Karpas-422 (cell line): Measurements from ENCODE around the gene NIT2. TPM values are rescaled to one million over a fixed set of nuclear protein-coding genes. Genes with fewer than 3 reads are reported as not detected.
"Not testable (repeated sequence)": the region's sequence is repeated elsewhere in the genome, so short reads cannot be mapped to it uniquely, and the experiment has no call there.

Experiments
- DNase-seq: peaks from one replicate; pipeline ENCODE4 v3.0.0-alpha.2; 2015
- H2AFZ ChIP-seq: fragments of 200-600 bp; sonication (generic); 2 replicates; pipeline ENCODE4 v1.6.1; 2014; ENCODE audit warnings: antibody characterized with exemption, low read length, mixed read lengths
- H3K27ac ChIP-seq: fragments of 200-600 bp; sonication (generic); 2 replicates; pipeline ENCODE4 v1.5.1; 2014; ENCODE audit warnings: mild to moderate bottlenecking, low read length, moderate library complexity
- H3K27me3 ChIP-seq: fragments of 200-600 bp; sonication (generic); 2 replicates; pipeline ENCODE4 v1.6.1; 2014; ENCODE audit warnings: low read length, mixed read lengths
- H3K36me3 ChIP-seq: fragments of 200-600 bp; sonication (generic); 2 replicates; pipeline ENCODE4 v1.6.1; 2014; ENCODE audit warnings: low read length, mixed read lengths; ENCODE audit not compliant: insufficient read depth
- H3K4me1 ChIP-seq: fragments of 200-600 bp; sonication (generic); 2 replicates; pipeline ENCODE4 v1.6.1; 2014; ENCODE audit warnings: mild to moderate bottlenecking, low read length, mixed read lengths
- H3K4me2 ChIP-seq: fragments of 200-600 bp; sonication (generic); 2 replicates; pipeline ENCODE4 v1.6.1; 2014; ENCODE audit warnings: low read length, low read depth, mild to moderate bottlenecking; ENCODE audit not compliant: poor library complexity, severe bottlenecking
- H3K4me3 ChIP-seq: fragments of 200-600 bp; sonication (generic); 2 replicates; pipeline ENCODE4 v1.5.1; 2014; ENCODE audit warnings: mild to moderate bottlenecking, antibody characterized with exemption, low read length, mixed read lengths
- H3K79me2 ChIP-seq: fragments of 200-600 bp; sonication (generic); 2 replicates; pipeline ENCODE4 v1.6.1; 2014; ENCODE audit warnings: mild to moderate bottlenecking, low read length, mixed read lengths
- H3K9ac ChIP-seq: fragments of 200-600 bp; sonication (generic); 2 replicates; pipeline ENCODE4 v1.6.0; 2014; ENCODE audit warnings: low read length
- H3K9me2 ChIP-seq: fragments of 200-600 bp; sonication (generic), shearing (Covaris generic); replicated peaks from 2 replicates; pipeline ENCODE4 v1.6.0; 2014; ENCODE audit warnings: mild to moderate bottlenecking, low read length, moderate library complexity; ENCODE audit not compliant: insufficient read depth
- H3K9me3 ChIP-seq: fragments of 300-700, 200-600 bp; sonication (generic); 2 replicates; pipeline ENCODE4 v1.6.1; 2014; ENCODE audit warnings: low read length, mixed read lengths
- H4K20me1 ChIP-seq: fragments of 200-600 bp; sonication (generic); 2 replicates; pipeline ENCODE4 v1.6.1; 2014; ENCODE audit warnings: mild to moderate bottlenecking, antibody characterized with exemption, low read length, low read depth; ENCODE audit not compliant: insufficient read depth
- total RNA-seq: library from RNA; depleted of rRNA; stranded (reverse); fragments of >200 nt; shearing (Covaris generic); gene quantifications from 2 replicates; pipeline ENCODE4 v1.2.3, GENCODE V29; 2014; ENCODE audit warnings: low replicate concordance

The NIT2 gene
- total RNA-seq, 1 experiment from 2014 or later, result 74.5 TPM

- peaks cover 14% of the 10 kb centered on the region for H3K4me1 ChIP-seq
- H3K4me3 ChIP-seq, result no peak overlapping the region
- H3K36me3 ChIP-seq, result no peaks in the 10 kb centered on the region
- H3K4me2 ChIP-seq, result peak overlapping the region; percentile 5
- H3K79me2 ChIP-seq, result no peaks in the 10 kb centered on the region
- no peaks in the 10 kb centered on the region for H3K9me2 ChIP-seq
- no peak for DNase-seq
- no peak overlapping the region for H3K27ac ChIP-seq
- no peaks in the 10 kb centered on the region for H4K20me1 ChIP-seq
- H3K27me3 ChIP-seq, result no peaks in the 10 kb centered on the region
- H3K9ac ChIP-seq, result no peak overlapping the region
- no peaks in the 10 kb centered on the region for H3K9me3 ChIP-seq
- H2AFZ ChIP-seq, result no peak overlapping the region
These were observed 23.5 kb upstream of the NIT2 start for GRCh38 chr3:100311011-100311410.

- H3K4me2 ChIP-seq, result peak overlapping the region; percentile 40
- H2AFZ ChIP-seq, result no peak overlapping the region
- H3K9me3 ChIP-seq, result no peaks in the 10 kb centered on the region
- no peak overlapping the region for H3K27ac ChIP-seq
- H3K4me1 ChIP-seq, result peaks cover 16% of the 10 kb centered on the region
- H4K20me1 ChIP-seq, result no peaks in the 10 kb centered on the region
- H3K36me3 ChIP-seq, result no peaks in the 10 kb centered on the region
- H3K9ac ChIP-seq, result no peak overlapping the region
- no peaks in the 10 kb centered on the region for H3K9me2 ChIP-seq
- no peaks in the 10 kb centered on the region for H3K27me3 ChIP-seq
- no peaks in the 10 kb centered on the region for H3K79me2 ChIP-seq
- no peak overlapping the region for H3K4me3 ChIP-seq
- DNase-seq, result peak; percentile 88
These were observed 17.9 kb upstream of the NIT2 start for GRCh38 chr3:100316641-100317069.

- H3K9me2 ChIP-seq, result no peaks in the 10 kb centered on the region
- DNase-seq, result peak; percentile 49
- H3K4me3 ChIP-seq, result no peak overlapping the region
- H3K79me2 ChIP-seq, result no peaks in the 10 kb centered on the region
- no peaks in the 10 kb centered on the region for H3K27me3 ChIP-seq
- H2AFZ ChIP-seq, result no peak overlapping the region
- H3K9ac ChIP-seq, result no peak overlapping the region
- peaks cover 8% of the 10 kb centered on the region for H3K4me1 ChIP-seq
- no peaks in the 10 kb centered on the region for H3K36me3 ChIP-seq
- H3K4me2 ChIP-seq, result peak overlapping the region; percentile 13
- H3K9me3 ChIP-seq, result no peaks in the 10 kb centered on the region
- H3K27ac ChIP-seq, result no peak overlapping the region
- H4K20me1 ChIP-seq, result no peaks in the 10 kb centered on the region
These were observed 16.6 kb upstream of the NIT2 start for GRCh38 chr3:100317912-100318311.

DNA sequence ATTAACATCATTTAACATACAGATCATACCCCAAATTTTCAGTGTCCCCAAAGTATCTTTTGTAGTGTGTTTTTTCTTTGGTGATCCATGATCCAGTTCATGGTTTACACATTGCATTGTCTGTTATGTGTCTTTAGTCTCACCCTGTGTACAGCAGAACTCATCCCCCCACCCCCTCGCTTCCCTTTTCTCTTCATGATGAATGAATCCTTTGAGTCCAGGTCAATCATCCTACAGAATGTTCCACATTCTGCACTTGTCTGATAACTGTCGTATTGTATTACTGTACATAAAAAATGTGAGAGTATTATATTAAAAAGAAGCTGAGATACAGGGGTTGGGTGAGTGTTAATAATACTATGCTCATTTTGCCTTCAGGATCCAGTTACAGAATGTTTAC lies 14.6 kb upstream of the NIT2 start:
- Histone ChIP-seq H3K4me3 (no peak overlapping the region), H3K9ac (no peak overlapping the region), H3K9me2 (no peaks in the 10 kb centered on the region), H3K9me3 (no peaks in the 10 kb centered on the region), H3K4me1 (peaks cover 8% of the 10 kb centered on the region), H3K27ac (no peak overlapping the region), H3K4me2 (no peak overlapping the region), H2AFZ (no peak overlapping the region), H3K27me3 (no peaks in the 10 kb centered on the region), H3K79me2 (no peaks in the 10 kb centered on the region), H4K20me1 (no peaks in the 10 kb centered on the region), H3K36me3 (no peaks in the 10 kb centered on the region)
- DNase-seq, result no peak

DNA sequence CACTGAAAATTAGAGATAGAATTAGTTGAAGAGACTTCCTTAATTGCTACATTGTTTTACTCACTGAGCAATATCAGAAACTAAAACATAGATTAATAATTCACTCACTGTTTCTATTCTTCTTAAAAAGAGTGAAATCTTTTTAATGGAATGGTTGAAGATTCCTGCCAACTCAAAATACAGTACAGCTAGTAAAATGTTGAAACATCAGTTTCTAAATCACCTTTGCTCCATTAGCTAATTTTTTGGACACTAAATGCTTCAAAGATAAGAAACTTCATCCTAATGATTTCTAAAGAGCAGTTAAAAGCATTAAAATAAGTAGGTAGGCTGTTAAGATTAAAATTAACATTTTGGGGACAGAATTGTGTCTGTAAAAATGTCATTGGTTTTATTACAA lies 10.5 kb upstream of the NIT2 start:
- no peaks in the 10 kb centered on the region for H3K9me3 ChIP-seq
- DNase-seq, result no peak
- no peaks in the 10 kb centered on the region for H3K9me2 ChIP-seq
- H3K27me3 ChIP-seq, result no peaks in the 10 kb centered on the region
- H3K27ac ChIP-seq, result no peak overlapping the region
- H3K4me3 ChIP-seq, result no peak overlapping the region
- no peaks in the 10 kb centered on the region for H3K4me1 ChIP-seq
- H3K79me2 ChIP-seq, result no peaks in the 10 kb centered on the region
- H3K4me2 ChIP-seq, result no peak overlapping the region
- no peak overlapping the region for H2AFZ ChIP-seq
- no peak overlapping the region for H3K9ac ChIP-seq
- 0 out of 2 replicates have a peak, but pooled peaks cover 7% of the 10 kb centered on the region for H3K36me3 ChIP-seq
- H4K20me1 ChIP-seq, result no peaks in the 10 kb centered on the region

- Histone ChIP-seq H3K36me3 (0 out of 2 replicates have a peak, but pooled peaks cover 7% of the 10 kb centered on the region), H3K9me3 (no peaks in the 10 kb centered on the region), H3K27ac (no peak overlapping the region), H4K20me1 (no peaks in the 10 kb centered on the region), H3K79me2 (no peaks in the 10 kb centered on the region), H3K27me3 (no peaks in the 10 kb centered on the region), H3K9me2 (no peaks in the 10 kb centered on the region), H3K9ac (no peak overlapping the region), H2AFZ (no peak overlapping the region), H3K4me1 (no peaks in the 10 kb centered on the region), H3K4me2 (no peak overlapping the region), H3K4me3 (no peak overlapping the region)
- DNase-seq, result no peak
These were observed 8.7 kb upstream of the NIT2 start for GRCh38 chr3:100325827-100326226.

DNA sequence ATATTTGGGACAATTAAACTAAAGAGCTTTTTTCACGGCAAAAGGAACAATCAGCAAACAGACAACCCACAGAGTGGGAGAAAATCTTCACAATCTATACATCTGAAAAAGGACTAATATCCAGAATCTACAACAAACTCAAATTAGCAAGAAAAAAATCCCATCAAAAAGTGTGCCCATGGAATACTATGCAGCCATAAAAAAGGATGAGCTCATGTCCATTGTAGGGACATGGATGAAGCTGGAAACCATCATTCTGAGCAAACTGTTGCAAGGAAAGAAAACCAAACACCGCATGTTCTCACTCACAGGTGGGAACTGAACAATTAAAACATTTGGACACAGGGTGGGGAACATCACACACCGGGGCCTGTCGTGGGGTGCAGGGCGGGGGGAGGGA lies 7.2 kb upstream of the NIT2 start:
- H4K20me1 ChIP-seq, H3K9me2 ChIP-seq, H3K27me3 ChIP-seq, H3K36me3 ChIP-seq, H3K4me2 ChIP-seq, H3K9me3 ChIP-seq, H3K9ac ChIP-seq, H3K4me3 ChIP-seq, DNase-seq, H3K4me1 ChIP-seq, H2AFZ ChIP-seq, H3K79me2 ChIP-seq, H3K27ac ChIP-seq: not testable (repeated sequence)

GRCh38 chr3:100329800-100330489 lies 4.6 kb upstream of the NIT2 start:
- no peak for DNase-seq
- no peaks in the 10 kb centered on the region for H3K9me2 ChIP-seq
- H4K20me1 ChIP-seq, result no peaks in the 10 kb centered on the region
- no peak overlapping the region for H3K4me3 ChIP-seq
- peaks cover 2% of the 10 kb centered on the region for H3K79me2 ChIP-seq
- H3K9ac ChIP-seq, result no peak overlapping the region
- 0 out of 2 replicates have a peak, but pooled peaks cover 7% of the 10 kb centered on the region for H3K36me3 ChIP-seq
- H3K4me2 ChIP-seq, result no peak overlapping the region
- no peak overlapping the region for H3K27ac ChIP-seq
- H2AFZ ChIP-seq, result no peak overlapping the region
- no peaks in the 10 kb centered on the region for H3K27me3 ChIP-seq
- H3K4me1 ChIP-seq, result peaks cover 17% of the 10 kb centered on the region
- no peaks in the 10 kb centered on the region for H3K9me3 ChIP-seq
